ENCODE data around the gene SLC6A13. TPM values are rescaled to one million over a fixed set of nuclear protein-coding genes. Genes with fewer than 3 reads are reported as not detected.

Gene SLC6A13
- total RNA-seq, 1 experiment from 2014 or later = not detected

GRCh38 chr12:272942-273341 is 10.3 kb upstream of the SLC6A13 start:
- no peaks in the 10 kb centered on the region for H3K36me3 ChIP-seq (ENCODE audit: low read depth, low read length)
- no peaks in the 10 kb centered on the region for H4K20me1 ChIP-seq (ENCODE audit: low read length)
- no peak for TF ChIP-seq EZH2 (IDR thresholded peaks at IDR 0.05; ENCODE audit: low read length, unreplicated experiment)
- no peak for TF ChIP-seq CTCF (conservative IDR thresholded peaks at IDR 0.05; ENCODE audit: low read depth, low read length)
- no peak for TF ChIP-seq EZH2phosphoT487 (IDR thresholded peaks at IDR 0.05; ENCODE audit: borderline replicate concordance, low read length)
- H3K9me2 ChIP-seq (replicated peaks; ENCODE audit: low read length) = no peaks in the 10 kb centered on the region
- ChIA-PET POLR2A (ENCODE audit: unreplicated experiment) (no interaction called here), CTCF (no interaction called here)
- H2AFZ ChIP-seq (ENCODE audit: low read length) = no peak overlapping the region
- no peaks in the 10 kb centered on the region for H3K79me2 ChIP-seq (ENCODE audit: low read length)
- H3K4me3 ChIP-seq (ENCODE audit: low read length) = no peak overlapping the region
- intact Hi-C loops (cut with micrococcal nuclease) = no loop called here
- H3F3A ChIP-seq (ENCODE audit: low read length, unreplicated experiment) = no peaks in the 10 kb centered on the region
- BruUV-seq (replicated peaks) = no TSS peak
- H3K27ac ChIP-seq (ENCODE audit: low read length) = no peak overlapping the region
- DNase-seq = no peak
- H3K27me3 ChIP-seq (ENCODE audit: low read length) = peaks cover 7% of the 10 kb centered on the region
- H3K4me2 ChIP-seq (ENCODE audit: low read length) = no peak overlapping the region
- no peak for ATAC-seq
- no peaks in the 10 kb centered on the region for H3K4me1 ChIP-seq (ENCODE audit: insufficient read depth, low read length)
- no peak overlapping the region for H3K9ac ChIP-seq (ENCODE audit: low read length)
- H3K9me3 ChIP-seq (ENCODE audit: low read length) = no peaks in the 10 kb centered on the region

GRCh38 chr12:271161-271560 is 8.5 kb upstream of the SLC6A13 start:
- Histone ChIP-seq H3K4me3 (ENCODE audit: low read length) (no peak overlapping the region), H3K79me2 (ENCODE audit: low read length) (no peaks in the 10 kb centered on the region), H3K4me2 (ENCODE audit: low read length) (no peak overlapping the region), H3F3A (ENCODE audit: low read length, unreplicated experiment) (no peaks in the 10 kb centered on the region), H3K9me2 (replicated peaks; ENCODE audit: low read length) (no peaks in the 10 kb centered on the region), H3K27ac (ENCODE audit: low read length) (no peak overlapping the region), H3K27me3 (ENCODE audit: low read length) (peaks cover 23% of the 10 kb centered on the region), H3K36me3 (ENCODE audit: low read depth, low read length) (no peaks in the 10 kb centered on the region), H2AFZ (ENCODE audit: low read length) (no peak overlapping the region), H3K4me1 (ENCODE audit: insufficient read depth, low read length) (no peaks in the 10 kb centered on the region), H4K20me1 (ENCODE audit: low read length) (no peaks in the 10 kb centered on the region), H3K9ac (ENCODE audit: low read length) (no peak overlapping the region), H3K9me3 (ENCODE audit: low read length) (no peaks in the 10 kb centered on the region)
- POLR2A ChIA-PET (ENCODE audit: unreplicated experiment) = no interaction called here
- ATAC-seq (no peak), DNase-seq (no peak)
- TF ChIP-seq EZH2 (IDR thresholded peaks at IDR 0.05; ENCODE audit: low read length, unreplicated experiment) (no peak), CTCF (conservative IDR thresholded peaks at IDR 0.05; ENCODE audit: low read depth, low read length) (no peak), EZH2phosphoT487 (IDR thresholded peaks at IDR 0.05; ENCODE audit: borderline replicate concordance, low read length) (no peak)
- CTCF ChIA-PET = no interaction called here
- intact Hi-C loops (cut with micrococcal nuclease) = no loop called here
- no TSS peak for BruUV-seq (replicated peaks)

GRCh38 chr12:269191-269590 is 6.6 kb upstream of the SLC6A13 start:
- ChIA-PET CTCF (no interaction called here), POLR2A (ENCODE audit: unreplicated experiment) (no interaction called here)
- TF ChIP-seq CTCF (conservative IDR thresholded peaks at IDR 0.05; ENCODE audit: low read depth, low read length) = no peak
- TF ChIP-seq EZH2 (IDR thresholded peaks at IDR 0.05; ENCODE audit: low read length, unreplicated experiment) = no peak
- TF ChIP-seq EZH2phosphoT487 (IDR thresholded peaks at IDR 0.05; ENCODE audit: borderline replicate concordance, low read length) = no peak
- Histone ChIP-seq H3K9me2 (replicated peaks; ENCODE audit: low read length) (no peaks in the 10 kb centered on the region), H3F3A (ENCODE audit: low read length, unreplicated experiment) (no peaks in the 10 kb centered on the region), H3K4me1 (ENCODE audit: insufficient read depth, low read length) (no peaks in the 10 kb centered on the region), H3K36me3 (ENCODE audit: low read depth, low read length) (no peaks in the 10 kb centered on the region), H3K27me3 (ENCODE audit: low read length) (peaks cover 36% of the 10 kb centered on the region), H2AFZ (ENCODE audit: low read length) (no peak overlapping the region), H3K9me3 (ENCODE audit: low read length) (no peaks in the 10 kb centered on the region), H3K4me3 (ENCODE audit: low read length) (no peak overlapping the region), H3K9ac (ENCODE audit: low read length) (no peak overlapping the region), H3K4me2 (ENCODE audit: low read length) (no peak overlapping the region), H4K20me1 (ENCODE audit: low read length) (no peaks in the 10 kb centered on the region), H3K79me2 (ENCODE audit: low read length) (no peaks in the 10 kb centered on the region), H3K27ac (ENCODE audit: low read length) (no peak overlapping the region)
- no TSS peak for BruUV-seq (replicated peaks)
- no peak for DNase-seq
- intact Hi-C loops (cut with micrococcal nuclease) = no loop called here
- ATAC-seq = no peak

Data from PC-3 (cell line).